Measurements from ENCODE around the gene KNOP1. TPM values are rescaled to one million over a fixed set of nuclear protein-coding genes. Genes with fewer than 3 reads are reported as not detected.

Gene KNOP1
- total RNA-seq, 2 donors from 2014 or later = 4.1 to 5.4 TPM

DNA sequence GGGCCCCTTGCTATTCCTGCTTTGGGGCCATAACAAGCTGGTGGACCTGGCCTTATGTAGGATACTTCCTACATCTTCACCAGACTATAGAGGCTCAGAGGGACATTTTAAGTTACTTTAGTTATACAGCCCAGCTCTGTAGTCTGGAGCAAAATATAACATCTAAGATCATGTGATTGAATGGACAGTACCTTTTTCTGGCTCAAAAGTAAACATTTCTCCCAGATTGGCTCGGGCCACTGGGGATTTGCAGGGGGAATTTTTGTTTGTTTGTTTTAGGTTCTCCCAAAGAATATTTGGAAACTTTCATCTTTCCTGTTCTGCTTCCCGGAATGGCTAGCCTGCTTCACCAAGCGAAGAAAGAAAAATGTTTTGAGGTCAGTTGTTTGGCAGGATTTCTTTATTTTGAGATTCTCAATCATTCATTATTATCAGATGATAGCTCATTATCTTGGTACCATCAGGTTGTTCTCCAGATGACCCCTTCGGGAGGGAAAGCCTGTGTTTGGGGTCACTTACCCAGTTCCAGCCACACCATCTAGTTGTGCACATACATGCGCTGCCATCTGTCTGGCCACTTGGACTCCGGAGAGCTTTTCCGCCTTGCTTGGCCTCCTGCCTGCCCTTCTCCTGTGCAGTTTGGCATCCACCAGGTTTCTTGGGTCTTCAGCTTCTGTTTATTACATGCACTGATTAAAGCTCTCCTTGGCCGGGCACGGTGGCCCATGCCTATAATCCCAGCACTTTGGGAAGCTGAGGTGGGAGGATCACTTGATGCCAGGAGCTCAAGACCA, 17.2 kb upstream of the KNOP1 start:
- H3K4me3 ChIP-seq = no peak overlapping the region
- no peaks in the 10 kb centered on the region for H3K27me3 ChIP-seq
- no peaks in the 10 kb centered on the region for H3K9me3 ChIP-seq
- no peak for DNase-seq (ENCODE audit: low spot score)
- TF ChIP-seq, protein P1, sequence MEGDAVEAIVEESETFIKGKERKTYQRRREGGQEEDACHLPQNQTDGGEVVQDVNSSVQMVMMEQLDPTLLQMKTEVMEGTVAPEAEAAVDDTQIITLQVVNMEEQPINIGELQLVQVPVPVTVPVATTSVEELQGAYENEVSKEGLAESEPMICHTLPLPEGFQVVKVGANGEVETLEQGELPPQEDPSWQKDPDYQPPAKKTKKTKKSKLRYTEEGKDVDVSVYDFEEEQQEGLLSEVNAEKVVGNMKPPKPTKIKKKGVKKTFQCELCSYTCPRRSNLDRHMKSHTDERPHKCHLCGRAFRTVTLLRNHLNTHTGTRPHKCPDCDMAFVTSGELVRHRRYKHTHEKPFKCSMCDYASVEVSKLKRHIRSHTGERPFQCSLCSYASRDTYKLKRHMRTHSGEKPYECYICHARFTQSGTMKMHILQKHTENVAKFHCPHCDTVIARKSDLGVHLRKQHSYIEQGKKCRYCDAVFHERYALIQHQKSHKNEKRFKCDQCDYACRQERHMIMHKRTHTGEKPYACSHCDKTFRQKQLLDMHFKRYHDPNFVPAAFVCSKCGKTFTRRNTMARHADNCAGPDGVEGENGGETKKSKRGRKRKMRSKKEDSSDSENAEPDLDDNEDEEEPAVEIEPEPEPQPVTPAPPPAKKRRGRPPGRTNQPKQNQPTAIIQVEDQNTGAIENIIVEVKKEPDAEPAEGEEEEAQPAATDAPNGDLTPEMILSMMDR (IDR thresholded peaks at IDR 0.05) = no peak
- peaks cover 0 to 11% of the 10 kb centered on the region in 2 donors for H3K4me1 ChIP-seq
- H3K36me3 ChIP-seq = no peaks in the 10 kb centered on the region
- H3K27ac ChIP-seq = peak overlapping the region in 1 of 2 donors; percentile 26

DNA sequence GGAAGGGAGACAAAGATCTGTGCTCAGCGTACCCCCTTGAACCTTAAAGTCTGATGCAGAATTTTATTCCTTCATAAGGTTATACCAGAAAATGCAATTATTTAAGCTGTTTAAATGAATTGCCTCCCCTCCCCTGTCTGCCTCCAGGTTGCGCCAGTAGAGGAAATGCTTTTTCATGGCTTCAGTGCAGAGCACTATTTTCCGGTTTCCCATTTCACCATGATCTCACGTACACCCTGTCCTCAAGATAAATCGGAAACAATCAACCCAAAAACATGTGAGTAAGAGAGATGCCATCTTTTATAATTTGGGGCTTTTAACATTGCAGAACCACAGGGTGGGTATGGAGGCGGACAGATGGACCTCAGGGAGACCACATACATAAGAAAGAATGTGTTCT, 15.5 kb upstream of the KNOP1 start:
- no peak overlapping the region for H3K27ac ChIP-seq

DNA sequence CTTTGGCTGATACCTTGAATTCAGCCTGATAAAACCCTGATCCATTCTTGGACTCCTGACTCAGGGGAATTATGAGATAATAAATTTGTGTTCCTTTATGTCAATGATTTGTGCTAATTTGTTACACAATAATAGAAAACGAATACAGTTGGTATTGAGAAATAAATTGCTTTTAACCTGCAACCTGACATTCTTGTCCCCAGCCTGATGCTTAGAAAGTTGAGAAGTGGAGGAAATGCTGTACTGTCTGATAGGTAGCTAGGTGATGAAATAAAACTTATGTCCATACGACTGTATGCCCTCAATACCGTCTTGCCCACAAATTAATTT, 10.6 kb upstream of the KNOP1 start:
- Histone ChIP-seq H3K36me3 (no peaks in the 10 kb centered on the region), H3K27ac (no peak overlapping the region), H3K4me3 (no peak overlapping the region), H3K4me1 (no peaks in the 10 kb centered on the region), H3K27me3 (no peaks in the 10 kb centered on the region), H3K9me3 (no peaks in the 10 kb centered on the region)
- TF ChIP-seq, protein P1 (IDR thresholded peaks at IDR 0.05) = no peak
- no peak for DNase-seq (ENCODE audit: low spot score)

More for the DNA sequence above, 15.5 kb upstream of the KNOP1 start:
- Histone ChIP-seq H3K4me3 (no peak overlapping the region), H3K4me1 (peaks cover 0 to 11% of the 10 kb centered on the region in 2 donors), H3K27me3 (no peaks in the 10 kb centered on the region), H3K9me3 (no peaks in the 10 kb centered on the region), H3K36me3 (no peaks in the 10 kb centered on the region)
- no peak for DNase-seq (ENCODE audit: low spot score)
- TF ChIP-seq, protein P1 (IDR thresholded peaks at IDR 0.05) = no peak

DNA sequence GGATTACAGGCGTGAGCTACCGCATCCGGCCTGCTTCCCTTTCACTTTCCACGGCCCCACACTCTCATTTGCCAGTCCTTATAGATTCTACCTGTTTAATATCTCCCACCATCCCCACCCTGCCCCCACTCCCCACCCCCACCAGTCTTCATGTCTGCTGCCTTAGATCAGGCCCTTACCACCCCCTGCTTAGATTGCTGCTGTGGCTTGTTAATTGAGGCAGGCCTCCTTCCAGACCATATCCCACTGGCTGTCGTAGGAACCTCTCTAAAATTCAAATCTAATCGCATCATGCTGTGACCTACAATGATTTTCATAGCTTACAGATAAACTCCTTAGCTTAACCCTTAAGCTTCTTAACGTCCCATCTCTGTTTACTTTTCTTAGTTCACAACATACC, 5.0 kb upstream of the KNOP1 start:
- Histone ChIP-seq H3K27me3 (no peaks in the 10 kb centered on the region), H3K9me3 (no peaks in the 10 kb centered on the region), H3K4me3 (no peak overlapping the region), H3K36me3 (no peaks in the 10 kb centered on the region), H3K4me1 (peaks cover 0 to 13% of the 10 kb centered on the region in 2 donors), H3K27ac (no peak overlapping the region)
- TF ChIP-seq, protein P1 (IDR thresholded peaks at IDR 0.05) = no peak
- DNase-seq (ENCODE audit: low spot score) = no peak

DNA sequence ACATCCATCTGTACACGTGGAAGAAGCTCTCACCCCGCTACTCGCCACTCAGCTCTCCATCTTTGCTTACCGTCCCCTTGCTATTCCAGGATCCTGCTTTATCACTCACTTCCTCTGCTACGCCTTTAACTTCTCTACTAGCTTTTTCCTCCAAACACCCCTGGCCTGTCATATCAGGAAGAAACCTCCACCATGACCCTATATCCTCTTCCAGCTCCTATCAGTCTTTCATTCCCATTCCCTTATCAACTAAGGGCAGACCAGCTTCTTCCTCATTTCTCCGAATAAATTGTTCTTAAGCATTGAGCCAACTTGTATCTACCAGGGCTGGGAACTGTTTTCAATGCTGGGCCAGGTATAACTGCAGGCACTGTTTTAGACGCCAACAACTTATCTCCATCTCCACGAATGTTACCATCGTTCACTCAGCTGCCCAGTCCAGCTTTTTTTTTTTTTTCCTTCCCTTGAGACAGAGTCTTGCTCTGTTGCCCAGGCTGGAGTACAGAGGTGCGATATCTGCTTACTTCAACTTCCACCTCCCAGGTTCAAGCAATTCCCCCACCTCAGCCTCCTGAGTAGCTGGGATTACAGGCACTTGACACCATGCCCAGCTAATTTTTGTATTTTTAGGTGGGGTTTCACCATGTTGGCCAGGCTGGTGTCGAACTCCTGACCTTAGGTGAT, 4.4 kb upstream of the KNOP1 start:
- no peak overlapping the region for H3K27ac ChIP-seq
- no peak overlapping the region for H3K4me3 ChIP-seq

More for the DNA sequence above, 4.4 kb upstream of the KNOP1 start:
- Histone ChIP-seq H3K4me1 (peaks cover 0 to 14% of the 10 kb centered on the region in 2 donors), H3K27me3 (no peaks in the 10 kb centered on the region), H3K9me3 (no peaks in the 10 kb centered on the region), H3K36me3 (no peaks in the 10 kb centered on the region)
- DNase-seq (ENCODE audit: low spot score) = no peak
- TF ChIP-seq, protein P1 (IDR thresholded peaks at IDR 0.05) = no peak
